AG10803 (cell line): Measurements from ENCODE around the gene BPNT1.
"Not testable (repeated sequence)": the region's sequence is repeated elsewhere in the genome, so short reads cannot be mapped to it uniquely, and the experiment has no call there.

Experiments used
- DNase-seq: peaks from one replicate; pipeline ENCODE4 v3.0.0; 2010; ENCODE audit warnings: low read depth
- H3K4me3 ChIP-seq: 2 replicates; pipeline ENCODE4 v1.5.1; 2011; ENCODE audit warnings: mild to moderate bottlenecking, low read length, control low read depth
- CTCF ChIP-seq: conservative IDR thresholded peaks from 2 replicates; pipeline ENCODE4 v1.5.1; 2011; ENCODE audit warnings: mild to moderate bottlenecking, low read length, control low read depth, inconsistent platforms

Gene BPNT1

GRCh38 chr1:220094016-220094911, 4.7 kb upstream of the BPNT1 start, which contains the start of gene IARS2:
IARS2 (plus strand) TSS chr1:220094132; CDS start chr1:220094217, 85 bp downstream.
- TF ChIP-seq CTCF: no peak
- DNase-seq: peak; percentile 79
- peak within 1 kb of the TSS; percentile 86 for H3K4me3 ChIP-seq

GRCh38 chr1:220093361-220094015, 3.9 kb upstream of the BPNT1 start:
- no peak overlapping the region for H3K4me3 ChIP-seq

GRCh38 chr1:220092694-220093093, 3.1 kb upstream of the BPNT1 start:
- TF ChIP-seq CTCF: no peak
- no peak for DNase-seq
- H3K4me3 ChIP-seq: no peak overlapping the region

More at GRCh38 chr1:220093361-220094015, 3.9 kb upstream of the BPNT1 start:
- DNase-seq: no peak
- TF ChIP-seq CTCF: no peak

GRCh38 chr1:220086261-220086686, 3.3 kb downstream of the BPNT1 start:
- H3K4me3 ChIP-seq, DNase-seq: not testable (repeated sequence)

GRCh38 chr1:220084460-220084859, 5.1 kb downstream of the BPNT1 start:
- no peak for TF ChIP-seq CTCF
- DNase-seq: no peak
- no peak overlapping the region for H3K4me3 ChIP-seq

- no peak overlapping the region for H3K4me3 ChIP-seq
- no peak for TF ChIP-seq CTCF
- no peak for DNase-seq
These were observed 11.7 kb downstream of the BPNT1 start for GRCh38 chr1:220077887-220078286.

- no peak overlapping the region for H3K4me3 ChIP-seq
- no peak for TF ChIP-seq CTCF
- no peak for DNase-seq
These were observed 12.5 kb downstream of the BPNT1 start for GRCh38 chr1:220076861-220077762.
